GM12892 (cell line): ENCODE results near the gene TTC33. TPM values are rescaled to one million over a fixed set of nuclear protein-coding genes. Genes with fewer than 3 reads are reported as not detected.
"Not testable (repeated sequence)": the region's sequence is repeated elsewhere in the genome, so short reads cannot be mapped to it uniquely, and the experiment has no call there.

Experiments used
- DNase-seq: peaks from one replicate; pipeline ENCODE4 v3.0.0; 2011; ENCODE audit not compliant: insufficient read length
- FAIRE-seq: peaks from 2 replicates; lab custom pipeline; 2011; peaks lifted over from hg19 to GRCh38; lab: Jason Lieb, UNC
- POLR2A ChIP-seq: IDR thresholded peaks from 2 replicates; pipeline ENCODE4 v1.6.1; 2011; ENCODE audit warnings: low read depth, low read length, control low read depth
- POLR2AphosphoS5 ChIP-seq: IDR thresholded peaks from 2 replicates; pipeline ENCODE4 v1.6.1; 2011; ENCODE audit warnings: low read depth, low read length, control low read depth
- TAF1 ChIP-seq: IDR thresholded peaks from 2 replicates; pipeline ENCODE4 v1.6.1; 2011; ENCODE audit warnings: low read depth, mild to moderate bottlenecking, control low read depth, low read length, borderline replicate concordance
- polyA plus RNA-seq: library from polyadenylated mRNA; unstranded; fragments of >200 nt; gene quantifications from one replicate; pipeline ENCODE4 v1.2.1, GENCODE V29; 2012; ENCODE audit warnings: missing spikeins, inconsistent platforms; ENCODE audit not compliant: missing spikeins

The TTC33 gene, protein sequence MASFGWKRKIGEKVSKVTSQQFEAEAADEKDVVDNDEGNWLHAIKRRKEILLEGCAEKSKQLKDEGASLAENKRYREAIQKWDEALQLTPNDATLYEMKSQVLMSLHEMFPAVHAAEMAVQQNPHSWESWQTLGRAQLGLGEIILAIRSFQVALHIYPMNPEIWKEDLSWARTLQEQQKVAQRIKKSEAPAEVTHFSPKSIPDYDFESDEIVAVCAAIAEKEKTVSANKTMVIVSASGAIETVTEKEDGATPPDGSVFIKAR
- polyA plus RNA-seq, result 13.1 TPM

DNA sequence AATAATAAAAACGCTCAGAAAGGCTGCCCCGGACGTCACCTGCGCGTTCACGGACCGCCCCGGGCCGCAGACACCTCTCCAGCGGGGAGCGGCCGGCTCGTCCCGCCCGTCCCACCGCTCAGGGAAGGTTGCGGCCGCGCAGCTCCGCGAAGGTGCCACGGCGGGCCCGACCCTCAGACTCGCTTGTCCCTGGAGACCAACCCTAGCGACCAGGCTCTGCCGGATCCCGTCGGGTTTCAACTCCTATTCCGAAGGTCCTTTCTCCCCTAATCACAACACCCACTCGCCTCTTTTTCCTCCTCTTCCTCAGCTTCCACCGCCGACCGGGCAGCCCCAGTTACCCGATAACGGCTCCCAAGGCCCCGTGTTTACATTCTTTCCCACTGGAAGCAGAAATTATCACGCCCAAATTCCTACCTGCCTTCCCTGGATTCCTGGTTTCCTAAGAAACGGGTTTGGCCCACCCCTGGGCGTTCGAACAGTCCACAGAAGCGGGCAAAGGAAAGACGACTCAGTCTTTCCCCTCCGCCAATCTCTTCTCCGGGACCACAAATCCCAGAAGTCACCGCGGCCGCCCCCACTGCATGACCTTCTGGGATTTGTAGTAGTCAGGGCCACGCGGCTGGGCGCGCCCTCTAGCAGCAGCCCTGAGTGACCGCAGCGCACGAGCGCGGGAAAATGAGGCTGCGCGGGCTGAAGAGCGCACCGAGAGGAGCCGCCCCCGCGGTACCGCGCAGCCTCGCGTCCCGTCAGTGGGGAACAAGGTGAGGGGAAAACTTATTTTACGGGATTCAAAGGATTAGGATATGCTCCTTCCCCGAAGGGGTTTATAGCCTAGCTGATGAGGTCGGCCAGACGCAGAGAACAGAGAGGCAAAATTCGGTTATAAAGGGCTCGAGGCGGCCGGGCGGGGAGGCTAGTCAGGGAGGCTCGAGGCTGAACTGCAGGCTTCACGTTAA lies at the start of gene TTC33:
Gene TTC33 (minus strand): TSS at position 555 of the 959 bp plus-strand sequence. CDS start 8,943 bp downstream, outside the sequence.
- TF ChIP-seq POLR2A, result no peak; the same call in 1 of the 2 replicates
- peak; percentile 51; the same call in 1 of the 2 replicates for TF ChIP-seq POLR2AphosphoS5
- TF ChIP-seq TAF1, result no peak
- DNase-seq (peak; percentile 85), FAIRE-seq (peak; percentile 97)

DNA sequence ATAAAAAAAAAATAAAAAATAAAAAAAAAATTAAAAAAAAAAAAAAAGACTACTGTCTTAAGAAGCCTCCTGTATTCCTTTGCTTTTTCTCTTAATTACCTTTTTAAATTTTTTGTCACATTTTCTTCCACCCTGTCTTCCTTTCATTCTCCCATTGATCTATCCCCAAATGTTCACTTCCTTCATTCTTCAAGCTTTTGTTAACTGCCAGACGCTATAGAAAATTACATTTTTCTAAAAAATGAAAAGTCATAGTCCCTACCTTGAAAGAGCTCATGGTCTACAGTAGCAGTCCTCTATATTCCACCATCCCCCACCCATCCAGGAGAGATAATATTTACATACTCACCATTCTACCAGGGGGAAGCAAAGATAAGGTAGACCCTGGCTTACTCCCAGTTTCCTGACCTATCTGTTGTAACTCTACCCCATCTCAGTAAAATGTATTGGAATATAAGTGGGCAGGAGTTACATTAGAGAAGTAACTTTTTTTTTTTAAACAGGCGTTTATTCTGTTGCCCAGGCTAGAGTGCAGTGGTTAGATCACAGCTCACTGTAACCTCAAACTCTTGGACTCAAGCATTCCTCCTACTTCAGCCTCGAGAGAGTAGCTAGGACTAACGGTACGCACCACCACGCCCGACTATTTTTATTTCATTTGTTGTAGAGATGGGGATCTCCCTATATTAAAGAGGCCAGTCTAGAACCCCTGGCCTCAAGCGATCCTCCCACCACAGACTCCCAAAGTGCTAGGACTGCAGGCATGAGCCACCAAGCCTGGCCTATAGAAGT lies 46.2 kb upstream of the TTC33 start:
- no peak for TF ChIP-seq POLR2A
- no peak for TF ChIP-seq TAF1
- no peak for TF ChIP-seq POLR2AphosphoS5
- FAIRE-seq (no peak), DNase-seq (no peak)

DNA sequence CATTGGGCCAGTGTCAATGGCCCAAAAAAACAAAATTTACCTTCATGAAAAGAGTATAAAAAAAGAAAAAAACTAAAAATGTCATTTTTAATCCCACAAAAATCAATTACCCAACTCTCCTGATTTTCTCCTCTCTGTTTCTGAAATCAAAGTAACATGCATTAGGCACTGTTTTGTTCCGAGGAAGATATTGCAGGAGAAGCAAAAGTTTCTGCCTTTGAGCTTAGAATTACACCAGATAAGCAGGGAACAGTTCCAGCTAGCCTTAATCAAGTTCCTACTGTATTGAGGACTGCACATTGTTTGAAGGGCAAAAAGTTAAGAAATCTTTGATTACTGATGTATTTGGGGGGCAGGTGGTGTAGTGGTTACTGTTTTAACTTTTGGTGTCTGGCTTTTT lies 43.5 kb upstream of the TTC33 start:
- FAIRE-seq (no peak), DNase-seq (no peak)
- TF ChIP-seq POLR2A, result no peak
- no peak for TF ChIP-seq POLR2AphosphoS5
- no peak for TF ChIP-seq TAF1

DNA sequence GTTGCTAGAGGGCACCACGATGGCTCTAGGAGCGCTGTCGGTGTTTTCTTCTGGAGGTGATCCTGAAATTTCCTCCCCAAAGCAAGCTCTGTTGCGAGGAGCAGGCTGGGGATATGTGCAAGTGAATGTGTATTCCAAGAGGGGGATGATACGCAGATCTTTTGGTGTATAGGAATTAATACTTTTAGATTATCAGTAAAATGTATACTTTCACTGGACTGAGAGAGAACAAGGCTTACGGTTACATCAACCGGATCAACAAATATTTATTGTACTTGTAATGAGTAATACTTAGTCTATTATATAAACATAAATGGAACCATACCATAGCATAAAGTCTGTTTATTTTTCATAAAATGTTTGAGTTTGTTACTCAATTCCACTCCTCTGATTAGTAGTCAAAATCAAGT lies 43.0 kb upstream of the TTC33 start:
- FAIRE-seq (no peak), DNase-seq (no peak)

DNA sequence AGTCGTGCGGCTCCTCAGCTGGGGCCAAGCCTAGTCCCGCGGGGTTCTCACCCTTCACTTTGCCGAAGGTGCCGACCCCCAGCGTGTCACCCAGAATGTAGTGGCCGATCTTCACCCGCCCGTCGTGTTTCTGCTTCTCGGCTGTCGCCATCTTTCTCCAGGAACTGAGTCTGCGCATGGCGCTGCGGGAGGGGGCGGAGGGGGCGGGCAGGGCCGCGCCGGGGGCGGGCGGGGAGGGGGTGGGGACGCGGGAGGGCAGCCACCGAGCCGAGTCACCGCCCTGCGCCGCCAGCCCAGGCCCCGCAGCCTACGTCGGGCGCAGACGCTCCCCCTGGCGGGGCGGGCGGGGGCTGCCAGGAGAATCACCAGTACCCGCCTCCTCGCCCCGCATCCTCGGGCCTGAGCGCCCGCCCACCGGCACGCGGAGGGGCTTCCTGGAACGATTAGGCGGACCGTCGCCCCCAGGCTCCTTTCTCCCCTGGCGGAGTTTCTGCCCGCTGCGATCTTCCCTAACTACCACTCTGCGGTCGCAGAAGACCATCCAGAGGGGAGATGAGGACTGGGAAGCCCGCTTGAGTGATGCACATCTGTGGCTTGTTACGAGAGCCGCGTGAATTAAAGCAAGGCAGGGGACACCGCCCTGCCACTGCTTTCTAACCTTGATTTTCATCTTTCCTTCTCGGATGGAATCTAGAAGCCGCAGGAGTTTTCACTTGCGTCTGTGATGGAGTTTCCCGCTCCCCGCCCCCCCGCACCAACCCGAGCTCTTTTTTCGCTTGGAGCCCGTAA lies 42.4 kb upstream of the TTC33 start, which contains the start of gene PRKAA1:
Gene PRKAA1 (minus strand): TSS at position 363 of the 789 bp plus-strand sequence. CDS start 185 bp downstream, at position 178.
- peak; percentile 77 for DNase-seq
- FAIRE-seq, result peak; percentile 69
- TF ChIP-seq POLR2A (peak; percentile 70; the same call in 1 of the 2 replicates), POLR2AphosphoS5 (peak; percentile 77), TAF1 (peak; percentile 83)

More for the DNA sequence above, 43.0 kb upstream of the TTC33 start:
- TF ChIP-seq POLR2AphosphoS5 (no peak), POLR2A (no peak), TAF1 (no peak)

DNA sequence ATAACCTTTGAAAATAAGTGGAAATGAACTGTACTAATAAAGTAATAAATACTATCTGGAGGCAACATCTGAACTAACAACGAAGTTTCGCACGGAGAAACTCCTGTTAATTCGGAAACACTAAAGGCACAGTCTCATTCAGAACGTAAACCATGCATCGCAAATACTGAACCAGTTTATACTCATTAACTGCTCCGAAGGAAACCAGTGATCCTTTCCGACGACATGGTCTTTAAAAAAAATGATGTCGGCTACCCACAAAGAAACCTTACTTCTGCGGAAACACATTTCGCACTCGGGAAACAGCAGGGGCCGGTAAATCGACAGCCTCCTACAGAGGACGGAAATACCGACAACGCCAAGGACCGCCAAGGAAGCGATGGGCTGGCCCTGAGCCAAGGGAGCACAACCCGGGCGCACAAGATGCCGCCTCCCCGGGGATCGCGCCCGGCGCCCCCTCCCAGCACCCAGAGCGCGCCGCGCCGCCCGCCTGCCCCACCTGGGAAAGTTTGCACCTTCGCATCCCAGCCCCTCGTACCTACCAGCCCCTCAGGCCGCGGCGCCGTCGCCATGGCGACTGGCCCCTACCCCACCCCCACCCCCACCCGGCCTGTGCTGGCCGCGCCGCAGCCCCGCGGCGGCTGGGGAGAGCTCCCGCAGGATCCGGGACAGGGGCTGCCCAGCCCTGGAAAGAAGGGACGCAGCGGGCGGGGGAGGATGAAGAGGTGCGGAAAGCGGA lies 41.7 kb upstream of the TTC33 start:
- TF ChIP-seq TAF1, result no peak
- no peak for TF ChIP-seq POLR2A
- no peak for TF ChIP-seq POLR2AphosphoS5
- FAIRE-seq (no peak), DNase-seq (peak; percentile 24)

DNA sequence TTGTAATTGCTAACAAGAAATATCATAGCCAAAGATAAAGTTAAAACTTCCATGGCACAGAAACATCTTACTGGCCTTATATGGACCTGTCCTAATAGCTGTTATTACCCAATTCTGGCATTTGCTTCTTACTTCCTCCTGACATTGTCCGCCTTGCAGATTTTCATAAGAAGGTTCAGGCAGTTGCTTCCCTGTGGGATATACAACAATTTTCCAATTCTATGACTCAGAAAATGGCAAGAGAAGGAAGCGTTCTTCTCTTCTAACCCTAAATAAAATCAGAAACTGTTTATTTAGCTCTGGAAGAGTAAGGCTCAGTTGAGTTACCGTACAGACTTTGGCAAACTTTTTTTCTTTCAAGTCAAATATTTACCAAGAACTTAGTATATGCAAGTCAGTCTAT lies 40.7 kb upstream of the TTC33 start:
- no peak for FAIRE-seq
- DNase-seq, result no peak
- TF ChIP-seq POLR2AphosphoS5 (no peak), POLR2A (no peak), TAF1 (no peak)

DNA sequence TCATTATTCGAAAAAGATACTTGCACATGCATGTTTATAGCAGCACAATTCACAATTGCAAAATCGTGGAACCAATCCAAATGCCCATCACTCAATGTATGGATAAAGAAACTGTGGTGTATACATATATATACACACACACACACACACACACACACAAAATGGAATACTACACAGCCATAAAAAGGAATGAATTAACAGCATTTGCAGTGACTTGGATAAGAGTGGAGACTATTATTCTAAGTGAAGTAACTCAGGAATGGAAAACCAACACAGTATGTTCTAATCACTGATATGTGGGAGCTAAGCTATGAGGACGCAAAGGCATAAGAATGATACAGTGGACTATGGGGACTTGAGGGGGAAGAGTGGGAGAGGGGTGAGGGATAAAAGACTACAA lies 39.1 kb upstream of the TTC33 start:
- DNase-seq, FAIRE-seq: not testable (repeated sequence)

DNA sequence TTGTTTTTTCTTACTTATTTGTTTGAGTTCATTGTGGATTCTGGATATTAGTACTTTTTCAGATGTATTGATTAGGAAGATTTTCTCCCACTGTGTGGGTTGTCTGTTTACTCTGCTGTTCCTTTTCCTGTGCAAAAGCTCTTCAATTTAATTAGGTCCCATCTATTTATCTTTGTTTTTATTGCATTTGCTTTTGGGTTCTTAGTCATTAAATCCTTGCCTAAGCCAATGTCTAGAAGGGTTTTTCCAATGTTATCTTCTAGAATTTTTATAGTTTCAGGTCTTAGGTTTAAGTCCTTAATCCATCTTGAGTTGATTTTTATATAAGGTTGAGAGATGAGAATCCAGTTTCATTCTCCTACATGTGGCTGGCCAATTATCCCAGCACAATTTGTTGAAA lies 38.6 kb upstream of the TTC33 start:
- not testable (repeated sequence) for FAIRE-seq, DNase-seq

DNA sequence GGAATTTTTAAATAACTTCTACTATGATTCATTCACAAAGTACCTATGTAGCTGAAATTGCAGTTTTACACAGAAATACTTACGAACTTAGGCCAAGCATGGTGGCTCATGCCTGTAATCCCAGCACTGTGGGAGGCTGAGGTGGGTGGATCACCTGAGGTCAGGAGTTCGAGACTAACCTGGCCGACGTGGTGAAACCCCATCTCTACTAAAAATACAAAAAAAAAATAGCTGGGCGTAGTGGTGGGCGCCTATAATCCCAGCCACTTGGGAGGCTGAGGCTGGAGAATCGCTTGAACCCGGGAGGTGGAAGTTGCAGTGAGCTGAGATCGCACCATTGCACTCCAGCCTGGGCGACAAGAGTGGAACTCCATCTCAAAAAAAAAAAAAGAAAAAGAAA lies 36.9 kb upstream of the TTC33 start:
- not testable (repeated sequence) for FAIRE-seq, DNase-seq

DNA sequence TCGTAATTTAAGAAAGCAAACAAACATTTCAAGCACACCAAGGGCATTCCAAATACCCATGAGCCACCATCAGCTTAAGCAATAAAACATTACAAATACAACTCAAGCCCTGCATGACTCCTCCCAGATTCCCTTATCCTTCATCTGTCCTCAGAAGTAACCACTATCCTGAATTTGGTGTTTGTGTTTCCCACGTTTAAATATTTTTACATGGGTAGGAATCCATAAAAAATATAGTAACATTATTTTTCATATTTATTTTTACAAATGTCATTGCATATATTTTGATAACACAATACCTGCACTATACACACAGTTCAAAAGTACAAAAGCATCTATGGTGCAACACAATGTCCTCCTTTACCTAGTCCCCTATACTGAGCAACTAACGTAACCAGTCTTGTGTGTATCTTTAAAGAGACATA lies 36.0 kb upstream of the TTC33 start:
- no peak for DNase-seq

More for the DNA sequence above, 36.0 kb upstream of the TTC33 start:
- no peak for FAIRE-seq
- TF ChIP-seq TAF1 (no peak), POLR2AphosphoS5 (no peak)
